GM18505 (cell line): ENCODE results near the gene HLA-G.

Experiments used
- ATAC-seq: cut with Tn5 transposase; IDR thresholded peaks from one replicate; pipeline ENCODE4 v1.9.1; 2021; ENCODE audit not compliant: unreplicated experiment
- POLR2A ChIP-seq: IDR thresholded peaks from 4 replicates; pipeline ENCODE4 v1.6.1; 2011; ENCODE audit warnings: borderline replicate concordance; ENCODE audit not compliant: insufficient read depth, insufficient read length; ENCODE audit errors: extremely low read depth

The HLA-G gene

DNA sequence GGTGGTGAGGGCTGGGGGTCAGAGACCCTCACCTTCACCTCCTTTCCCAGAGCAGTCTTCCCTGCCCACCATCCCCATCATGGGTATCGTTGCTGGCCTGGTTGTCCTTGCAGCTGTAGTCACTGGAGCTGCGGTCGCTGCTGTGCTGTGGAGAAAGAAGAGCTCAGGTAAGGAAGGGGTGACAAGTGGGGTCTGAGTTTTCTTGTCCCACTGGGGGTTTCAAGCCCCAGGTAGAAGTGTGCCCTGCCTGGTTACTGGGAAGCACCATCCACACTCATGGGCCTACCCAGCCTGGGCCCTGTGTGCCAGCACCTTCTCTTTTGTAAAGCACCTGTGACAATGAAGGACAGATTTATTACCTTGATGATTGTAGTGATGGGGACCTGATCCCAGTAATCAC lies 2.1 kb downstream of the HLA-G start:
- TF ChIP-seq POLR2A = no peak
- ATAC-seq = no peak

- no peak for ATAC-seq
- no peak for TF ChIP-seq POLR2A
Measured at GRCh38 chr6:29830409-29830808, 2.8 kb downstream of the HLA-G start.

- no peak for ATAC-seq
- TF ChIP-seq POLR2A = no peak
Measured at GRCh38 chr6:29831776-29832175, 4.2 kb downstream of the HLA-G start.

DNA sequence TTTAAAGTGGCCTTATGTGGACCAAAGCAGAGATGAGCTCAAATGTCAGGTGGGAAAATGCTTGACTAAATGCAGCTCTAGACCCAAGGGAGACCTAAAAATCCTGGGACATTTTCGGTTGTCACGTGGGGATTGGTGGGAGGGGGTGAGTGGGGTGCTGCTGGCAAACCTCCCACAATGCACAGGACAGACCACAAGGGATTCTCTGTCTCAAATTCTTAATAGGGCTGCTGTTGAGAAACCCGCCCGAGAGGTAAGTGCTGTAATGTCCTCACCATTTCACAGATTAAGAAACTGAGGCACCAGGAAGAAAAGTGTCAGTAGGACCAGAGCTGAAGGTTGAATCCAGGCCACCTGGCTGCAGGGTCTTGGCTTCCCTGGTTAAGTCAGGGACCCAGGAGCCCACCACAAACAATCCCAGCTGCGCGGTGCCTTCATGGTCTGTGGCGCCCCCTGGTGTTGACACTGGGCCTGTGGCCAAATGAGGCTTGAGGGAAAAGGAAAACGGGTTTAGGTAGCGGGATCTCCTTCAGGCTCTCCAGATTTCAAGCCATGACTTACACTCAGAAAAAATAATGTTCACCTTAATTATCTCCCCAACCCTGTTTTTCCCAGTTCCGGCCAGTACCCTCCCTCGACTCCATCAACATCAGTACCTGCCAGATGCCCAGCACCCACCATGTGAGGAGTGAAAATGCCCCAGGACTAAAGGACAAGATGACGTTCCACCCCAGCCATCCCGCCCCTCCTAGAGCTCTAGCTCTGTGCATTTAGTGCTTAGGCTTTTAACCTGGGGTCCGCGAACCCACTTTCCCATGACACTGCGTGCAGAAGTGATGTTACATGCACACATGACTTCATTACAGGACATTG lies 7.2 kb downstream of the HLA-G start:
- TF ChIP-seq POLR2A = no peak
- ATAC-seq = no peak

GRCh38 chr6:29839917-29840316 lies 12.3 kb downstream of the HLA-G start:
- TF ChIP-seq POLR2A = no peak
- ATAC-seq = no peak

- TF ChIP-seq POLR2A = no peak
- no peak for ATAC-seq
Measured at GRCh38 chr6:29841030-29841429, 13.4 kb downstream of the HLA-G start.

DNA sequence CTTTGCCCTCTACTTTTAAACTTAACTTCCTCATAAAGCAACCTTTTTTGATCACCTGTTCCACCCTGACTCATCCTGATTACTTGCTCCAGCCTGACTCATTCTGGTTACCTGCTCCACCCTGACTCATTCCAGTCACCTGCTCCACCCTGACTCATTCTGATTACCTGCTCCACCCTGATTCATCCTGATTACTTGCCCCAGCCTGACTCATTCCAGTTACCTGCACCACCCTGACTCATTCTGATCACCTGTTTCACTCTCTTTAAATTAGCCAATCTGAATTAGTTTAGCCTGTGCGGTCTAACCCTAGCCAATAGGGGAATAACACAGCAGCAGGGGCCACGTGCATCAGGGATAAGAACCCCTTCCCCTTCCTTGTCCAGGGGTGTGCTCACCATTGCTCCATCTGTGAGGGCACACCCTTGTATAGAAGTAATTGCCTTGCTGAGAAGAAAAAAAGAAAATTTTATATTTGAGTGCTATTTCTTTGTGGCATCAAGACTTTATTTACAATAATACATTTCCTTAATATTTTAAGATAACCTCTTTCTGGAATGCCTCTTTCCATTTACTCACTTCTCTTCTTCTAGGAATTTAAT lies 17.9 kb downstream of the HLA-G start:
- TF ChIP-seq POLR2A = no peak
- ATAC-seq = no peak

DNA sequence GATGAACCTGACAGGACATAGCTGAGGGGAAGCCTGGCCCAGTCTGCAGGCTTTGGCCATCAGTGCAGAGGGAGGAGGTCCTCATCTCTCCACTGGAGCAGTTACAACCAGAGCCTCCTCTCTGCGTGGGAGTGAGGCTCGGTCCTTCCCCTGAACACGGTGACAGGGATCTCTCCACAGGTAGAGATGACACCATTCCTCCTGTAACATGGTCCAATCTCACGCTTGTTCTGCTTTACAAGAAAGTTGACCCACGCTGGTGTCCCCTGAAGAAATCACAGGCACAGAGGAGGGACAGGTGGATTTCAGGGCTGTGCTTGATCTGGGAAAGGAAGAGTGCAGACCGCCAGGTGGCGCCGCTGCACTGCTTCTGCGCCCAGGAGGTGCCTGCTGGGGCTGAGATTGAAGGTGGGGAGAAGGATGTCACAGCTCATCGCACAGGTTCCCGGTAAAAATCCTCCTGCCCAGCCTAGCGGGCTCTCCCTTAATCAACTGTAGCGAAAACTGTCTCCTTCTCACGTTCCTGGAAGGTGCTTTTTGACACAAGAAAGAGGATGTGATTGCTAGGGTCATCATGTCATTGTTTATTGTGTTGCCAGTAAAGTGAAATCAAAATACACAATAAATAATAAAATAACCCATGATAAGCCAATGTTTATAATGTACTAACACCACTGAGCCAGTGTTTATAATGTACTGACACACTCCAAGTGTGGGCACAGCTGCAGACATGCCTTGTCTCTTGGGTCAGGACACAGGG lies 20.4 kb downstream of the HLA-G start:
- no peak for TF ChIP-seq POLR2A
- peak; percentile 55 for ATAC-seq

DNA sequence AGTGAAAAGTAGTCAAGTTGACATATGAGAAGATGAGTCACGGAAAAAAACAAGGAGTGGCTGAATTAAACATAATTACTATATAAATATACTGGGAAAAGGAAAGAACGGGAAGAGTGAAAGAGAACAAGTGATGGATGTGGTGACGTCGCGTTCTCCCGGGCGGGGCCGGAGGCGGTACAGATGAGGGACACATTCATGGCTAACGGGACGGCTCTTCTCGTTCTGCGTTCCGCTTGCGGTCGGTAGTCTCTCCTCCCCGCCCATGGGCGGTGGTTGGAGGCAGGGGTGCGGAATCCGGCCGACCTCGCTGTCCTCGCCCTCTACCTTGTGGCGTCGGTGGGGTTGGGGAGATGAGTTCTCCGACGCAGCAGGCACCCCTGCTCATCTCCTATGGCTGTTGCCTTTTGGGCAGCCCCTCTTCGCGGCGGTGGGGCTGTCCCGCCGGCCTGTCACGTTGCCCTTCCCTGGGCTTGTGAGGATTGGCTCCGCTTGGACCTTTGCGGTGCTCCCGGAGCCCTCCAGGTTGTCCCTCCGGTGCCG lies 22.5 kb downstream of the HLA-G start:
- TF ChIP-seq POLR2A = no peak
- ATAC-seq = no peak

GRCh38 chr6:29851190-29851589 lies 23.6 kb downstream of the HLA-G start:
- ATAC-seq = no peak
- no peak for TF ChIP-seq POLR2A

GRCh38 chr6:29853245-29853644 lies 25.6 kb downstream of the HLA-G start:
- no peak for ATAC-seq
- no peak for TF ChIP-seq POLR2A

- TF ChIP-seq POLR2A = no peak
- no peak for ATAC-seq
Measured at GRCh38 chr6:29858006-29858405, 30.4 kb downstream of the HLA-G start.

GRCh38 chr6:29861521-29862255 lies 34.1 kb downstream of the HLA-G start:
- ATAC-seq = no peak
- no peak for TF ChIP-seq POLR2A
